Activated T-helper 1 cell treated with anti-CD3 and anti-CD28 coated beads, Interleukin-2, amount 50 U/mL, for 16 hours (primary cell): Measurements from ENCODE around the gene SAXO1.

Experiments
- DNase-seq, 2 donors: peaks; one replicate each; pipeline ENCODE4 v3.0.0-alpha.2; 2020; ENCODE audit warnings: low read depth in 1 of 2, low spot score in 1 of 2

SAXO1 gene

GRCh38 chr9:18877984-18878383 is 155.0 kb downstream of the SAXO1 start:
- DNase-seq = no peak
